GM12872 (cell line): ENCODE data around the gene LRRC70.

Source experiments
- TF ChIP-seq, protein P1 (sequence below): IDR thresholded peaks from 3 replicates; pipeline ENCODE4 v1.5.1; 2011; ENCODE audit warnings: low read depth, mild to moderate bottlenecking, low read length, moderate library complexity; ENCODE audit not compliant: insufficient read depth

The LRRC70 gene

DNA sequence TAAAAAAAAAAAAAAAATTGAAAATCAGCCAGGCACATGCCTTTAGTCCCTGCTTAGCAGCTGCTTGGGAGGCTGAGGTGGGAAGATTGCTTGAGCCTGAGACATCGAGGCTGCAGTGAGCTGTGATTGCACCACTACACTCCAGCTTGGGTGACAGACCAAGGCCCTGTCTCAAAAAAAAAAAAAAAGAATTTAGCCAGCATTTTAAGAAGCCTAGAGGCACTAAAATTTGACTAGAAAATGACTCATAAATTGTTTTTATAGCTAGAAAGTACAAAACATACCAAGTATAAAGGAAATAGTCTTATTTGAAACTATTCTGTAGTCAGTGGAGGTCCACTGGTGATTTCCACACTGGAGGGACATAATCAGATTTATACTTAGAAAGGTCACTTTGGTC, 17.5 kb downstream of the LRRC70 start:
- TF ChIP-seq, protein P1, sequence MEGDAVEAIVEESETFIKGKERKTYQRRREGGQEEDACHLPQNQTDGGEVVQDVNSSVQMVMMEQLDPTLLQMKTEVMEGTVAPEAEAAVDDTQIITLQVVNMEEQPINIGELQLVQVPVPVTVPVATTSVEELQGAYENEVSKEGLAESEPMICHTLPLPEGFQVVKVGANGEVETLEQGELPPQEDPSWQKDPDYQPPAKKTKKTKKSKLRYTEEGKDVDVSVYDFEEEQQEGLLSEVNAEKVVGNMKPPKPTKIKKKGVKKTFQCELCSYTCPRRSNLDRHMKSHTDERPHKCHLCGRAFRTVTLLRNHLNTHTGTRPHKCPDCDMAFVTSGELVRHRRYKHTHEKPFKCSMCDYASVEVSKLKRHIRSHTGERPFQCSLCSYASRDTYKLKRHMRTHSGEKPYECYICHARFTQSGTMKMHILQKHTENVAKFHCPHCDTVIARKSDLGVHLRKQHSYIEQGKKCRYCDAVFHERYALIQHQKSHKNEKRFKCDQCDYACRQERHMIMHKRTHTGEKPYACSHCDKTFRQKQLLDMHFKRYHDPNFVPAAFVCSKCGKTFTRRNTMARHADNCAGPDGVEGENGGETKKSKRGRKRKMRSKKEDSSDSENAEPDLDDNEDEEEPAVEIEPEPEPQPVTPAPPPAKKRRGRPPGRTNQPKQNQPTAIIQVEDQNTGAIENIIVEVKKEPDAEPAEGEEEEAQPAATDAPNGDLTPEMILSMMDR, result no peak

DNA sequence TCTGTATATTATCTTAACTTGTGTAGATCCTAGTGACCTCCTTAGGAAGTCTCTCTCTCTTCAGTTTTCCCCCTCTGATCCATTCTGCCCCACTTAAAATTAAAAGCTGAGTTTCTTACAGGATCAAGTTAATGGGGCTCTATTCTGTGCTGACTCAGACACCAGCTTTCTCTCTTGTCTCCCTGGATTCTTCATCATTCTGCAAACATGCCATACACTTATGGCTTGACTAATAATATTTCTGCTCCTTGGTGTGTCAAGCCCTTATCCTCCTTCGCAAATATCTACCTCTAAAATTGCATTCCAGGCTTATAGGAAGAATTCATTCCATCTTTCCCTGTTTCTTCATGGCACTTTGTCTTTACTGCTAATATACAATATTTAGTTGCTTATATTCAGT, 18.1 kb downstream of the LRRC70 start:
- TF ChIP-seq, protein P1, result no peak

DNA sequence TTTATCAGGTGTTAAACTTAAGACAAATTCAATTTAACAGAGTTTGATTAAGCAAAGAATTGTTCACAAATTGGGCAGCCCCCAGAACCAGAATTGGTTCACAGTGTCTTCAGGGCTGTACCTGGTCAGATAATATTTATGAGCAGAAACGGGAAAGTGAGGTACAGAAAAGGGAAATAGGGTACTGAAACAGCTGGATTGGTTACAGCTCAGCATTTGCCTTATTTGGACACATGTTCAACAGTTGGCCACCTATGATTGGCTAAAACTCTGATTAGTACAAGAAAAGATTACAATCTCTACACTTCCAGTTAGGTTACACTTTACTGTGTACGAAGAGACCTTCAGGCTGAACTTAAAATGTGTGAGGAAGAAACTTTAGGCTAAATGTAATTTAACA, 18.7 kb downstream of the LRRC70 start:
- TF ChIP-seq, protein P1, result no peak

DNA sequence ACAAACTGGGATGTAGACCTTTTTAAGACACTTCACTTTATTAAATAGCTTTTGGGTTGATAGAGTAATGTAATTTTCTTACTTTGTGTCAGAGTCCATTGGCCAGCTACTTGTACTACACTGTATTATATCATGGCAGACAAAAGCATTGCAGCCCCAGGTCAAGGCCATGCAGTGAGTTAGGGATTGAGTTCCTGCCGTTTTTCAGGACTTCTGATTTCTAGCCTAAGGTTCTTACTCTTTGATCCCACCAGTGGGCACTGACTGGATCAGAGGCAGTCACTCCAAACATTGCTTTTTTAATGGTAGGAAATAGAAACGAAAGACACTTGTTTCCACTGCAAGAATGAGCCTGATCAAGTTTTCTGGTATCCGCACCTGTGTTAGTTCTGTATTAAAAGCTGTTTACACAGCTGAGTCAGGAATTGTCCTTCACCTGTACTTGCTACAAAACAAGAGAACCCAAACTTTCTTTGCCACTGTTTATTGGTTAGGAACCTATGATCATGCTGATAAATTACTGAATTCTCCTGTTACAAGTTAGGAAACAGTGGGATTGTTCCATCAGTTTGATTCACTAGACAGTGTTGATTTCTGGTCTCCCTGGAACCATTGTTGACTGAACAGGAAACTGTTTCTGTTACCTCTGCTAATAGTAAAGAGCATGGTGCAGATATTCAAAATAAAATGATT, 22.1 kb downstream of the LRRC70 start:
- TF ChIP-seq, protein P1, result no peak

DNA sequence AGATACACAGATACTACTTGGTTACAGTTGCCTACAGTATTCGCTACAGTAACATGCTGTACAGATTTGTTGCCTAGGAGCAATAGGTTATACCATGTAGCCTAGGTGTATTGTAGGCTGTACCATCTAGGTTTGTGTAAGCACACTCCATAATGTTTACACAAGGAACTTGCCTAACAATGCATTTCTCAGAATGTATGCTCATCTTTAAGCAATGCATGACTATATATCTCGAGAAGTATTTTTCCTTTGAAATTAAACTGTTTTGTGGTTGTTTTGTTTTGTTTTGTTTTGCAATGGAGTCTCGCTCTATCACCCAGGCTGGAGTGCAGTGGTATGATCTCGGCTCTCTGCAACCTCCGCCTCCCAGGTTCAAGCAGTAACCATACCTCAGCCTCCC, 25.3 kb downstream of the LRRC70 start:
- TF ChIP-seq, protein P1, result no peak

DNA sequence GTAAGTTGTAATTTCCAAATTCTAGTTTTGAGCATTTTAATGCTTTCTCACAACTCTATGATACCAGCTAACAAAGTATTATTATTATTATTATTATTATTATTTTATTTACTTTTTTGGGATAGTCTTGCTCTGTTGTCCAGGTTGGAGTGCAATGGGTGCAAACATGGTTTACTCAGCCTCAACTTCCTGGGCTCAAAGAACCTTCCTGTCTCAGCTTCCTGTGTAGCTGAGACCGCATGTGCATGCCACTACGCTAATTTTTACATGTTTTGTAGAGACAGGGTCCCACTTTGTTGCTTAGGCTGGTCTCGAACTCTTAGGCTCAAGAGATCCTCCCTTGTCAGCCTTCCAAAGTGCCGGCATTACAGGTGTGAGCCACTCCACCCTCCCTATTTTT, 27.0 kb downstream of the LRRC70 start:
- TF ChIP-seq, protein P1, result no peak

DNA sequence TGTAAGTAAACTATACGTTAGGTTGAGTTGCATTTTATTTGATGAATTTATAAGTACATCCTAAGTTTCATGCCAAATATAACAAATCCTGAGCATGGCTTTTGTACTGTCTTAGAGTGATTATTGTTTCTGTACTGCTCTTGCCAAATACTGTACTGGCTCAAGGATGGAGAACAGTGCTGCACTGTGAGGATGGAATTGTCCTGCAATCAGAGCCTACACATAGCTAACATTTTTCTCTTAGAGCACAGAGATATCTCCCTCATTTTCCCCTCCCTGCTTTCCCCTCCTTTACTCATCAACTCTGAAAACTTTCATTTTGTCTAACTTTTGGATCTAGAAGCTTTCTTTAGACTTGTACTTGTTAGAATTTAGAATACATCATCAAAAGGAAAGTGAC, 28.3 kb downstream of the LRRC70 start:
- TF ChIP-seq, protein P1, result no peak
